GM23338 (cell line): ENCODE measurements around the gene CDK5RAP2.

Experiments
- CREB1 ChIP-seq: fragments of 250-450 bp; sonication (Bioruptor Pico); IDR thresholded peaks from 2 replicates; pipeline ENCODE4 v1.5.0; 2020; ENCODE audit warnings: low read depth, mild to moderate bottlenecking, moderate library complexity
- CTCF ChIP-seq, 2 experiments: fragments of 200-600 bp in 1 of 2; sonication (generic) in 1 of 2; conservative IDR thresholded peaks; 2 replicates each; pipeline versions ENCODE4 v1.5.1 to v1.6.1; 2016 to 2017; ENCODE audit warnings: antibody characterized with exemption in 2 of 2, low read depth in 2 of 2, mild to moderate bottlenecking in 2 of 2, moderate library complexity in 1 of 2
- EZH2 ChIP-seq: fragments of 200-600 bp; sonication (generic); IDR thresholded peaks from one replicate; pipeline ENCODE4 v1.8.0; 2017; ENCODE audit warnings: antibody characterized with exemption, mild to moderate bottlenecking, low read depth; ENCODE audit not compliant: unreplicated experiment
- JUNB ChIP-seq: IDR thresholded peaks from one replicate; pipeline ENCODE4 v1.6.1; 2016; ENCODE audit warnings: antibody characterized with exemption; ENCODE audit not compliant: unreplicated experiment
- POLR2AphosphoS5 ChIP-seq: IDR thresholded peaks from 2 replicates; pipeline ENCODE4 v1.6.1; 2016; ENCODE audit warnings: antibody characterized with exemption, low read depth
- REST ChIP-seq: IDR thresholded peaks from one replicate; pipeline ENCODE4 v1.6.1; 2018; ENCODE audit warnings: antibody characterized with exemption; ENCODE audit not compliant: unreplicated experiment
- STAT1 ChIP-seq: IDR thresholded peaks from one replicate; pipeline ENCODE4 v1.6.1; 2016; ENCODE audit warnings: antibody characterized with exemption; ENCODE audit not compliant: unreplicated experiment

GRCh38 chr9:120392711-120393110 is 187.3 kb downstream of the CDK5RAP2 start:
- TF ChIP-seq EZH2 (no peak), CREB1 (CRISPR knock-in tag) (no peak), CTCF (conservative IDR thresholded peaks at IDR 0.05; ENCODE audit: low read depth in 2 of 2) (no peak), JUNB (no peak), POLR2AphosphoS5 (no peak), STAT1 (no peak), REST (no peak)
